Dendritic cell treated with granulocyte-macrophage colony-stimulating factor and Interleukin-4, amounts not matched to agents 40 ng/mL and 50 ng/mL, for 4 days (primary cell): ENCODE results near the gene MYO9A.
"Not testable (repeated sequence)": the region's sequence is repeated elsewhere in the genome, so short reads cannot be mapped to it uniquely, and the experiment has no call there.

Source experiments
- H3K27ac Mint-ChIP-seq: one replicate; pipeline ENCODE4 v1.8.0; 2022; ENCODE audit warnings: mild to moderate bottlenecking, mixed read lengths
- H3K27me3 Mint-ChIP-seq: one replicate; pipeline ENCODE4 v1.8.0; 2022; ENCODE audit warnings: mild to moderate bottlenecking, mixed read lengths
- H3K36me3 Mint-ChIP-seq: one replicate; pipeline ENCODE4 v1.8.0; 2022; ENCODE audit warnings: low read depth, mixed read lengths
- H3K4me1 Mint-ChIP-seq: one replicate; pipeline ENCODE4 v1.8.0; 2022; ENCODE audit warnings: low read depth, mixed read lengths
- H3K4me3 Mint-ChIP-seq: one replicate; pipeline ENCODE4 v1.8.0; 2022; ENCODE audit warnings: mild to moderate bottlenecking, moderate library complexity, mixed read lengths
- H3K9me3 Mint-ChIP-seq: one replicate; pipeline ENCODE4 v1.8.0; 2022; ENCODE audit warnings: mixed read lengths
- intact Hi-C: fragments of 100-400 bp; cut with micrococcal nuclease; formaldehyde crosslinking; loops from one replicate; pipeline ENCODE4 v1.15.0; 2022

Gene MYO9A

GRCh38 chr15:72127724-72128322, 9.9 kb upstream of the MYO9A start:
- no peaks in the 10 kb centered on the region for H3K36me3 Mint-ChIP-seq
- no peak overlapping the region for H3K27ac Mint-ChIP-seq
- no peak overlapping the region for H3K4me3 Mint-ChIP-seq
- no peaks in the 10 kb centered on the region for H3K9me3 Mint-ChIP-seq
- H3K27me3 Mint-ChIP-seq = no peaks in the 10 kb centered on the region
- intact Hi-C loops = no loop called here
- no peaks in the 10 kb centered on the region for H3K4me1 Mint-ChIP-seq

DNA sequence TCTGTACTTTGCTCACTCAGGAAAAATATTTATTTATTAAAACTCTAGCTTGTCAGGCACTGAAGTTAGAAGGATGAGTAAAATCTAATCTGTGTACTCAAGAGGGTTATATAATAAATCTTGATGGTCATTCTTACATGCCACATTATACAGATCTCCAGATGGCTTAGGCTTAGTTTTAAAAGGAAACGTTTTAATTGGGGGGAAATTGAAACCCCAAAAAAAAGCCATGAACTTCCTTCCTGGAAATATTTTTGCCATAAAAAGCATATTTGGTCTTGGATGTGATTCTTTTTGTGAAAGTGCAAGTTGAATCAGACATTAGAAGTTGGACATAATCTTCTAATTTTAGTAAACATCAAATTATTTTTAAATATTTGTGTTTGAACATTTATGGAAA, 6.3 kb upstream of the MYO9A start:
- H3K36me3 Mint-ChIP-seq = no peaks in the 10 kb centered on the region

DNA sequence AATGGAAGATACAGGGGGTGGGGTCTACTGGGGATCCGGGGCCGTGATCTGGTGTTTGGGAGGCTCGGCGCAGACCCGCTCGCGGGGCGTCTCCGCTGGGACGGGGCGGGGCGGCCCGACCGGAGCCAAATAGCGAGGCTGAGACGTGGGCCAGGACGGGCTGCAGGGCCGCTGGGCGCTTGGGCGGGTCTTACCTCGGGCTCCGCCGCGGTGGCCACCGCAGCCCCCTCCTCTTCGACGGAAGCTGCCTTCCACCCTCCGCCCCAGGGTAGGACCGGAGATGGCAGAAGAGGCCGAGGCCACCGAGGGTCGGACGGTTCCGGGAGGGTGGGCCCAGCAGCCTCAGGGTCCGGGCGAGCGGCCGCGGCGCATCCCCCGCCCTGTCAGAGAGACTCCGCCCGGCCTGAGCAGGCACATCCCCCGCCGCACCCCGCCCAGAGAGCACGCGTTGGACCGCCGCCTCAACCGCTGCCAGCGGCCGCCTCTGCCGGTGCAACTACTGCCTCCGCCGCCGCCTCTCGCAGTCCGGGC, 399 bp downstream of the MYO9A start:
- intact Hi-C loops = loop anchor here (10.0 kb wide), 1 partner anchor 1517 kb away; the partner anchor contains the start of gene NPTN
- Mint-ChIP-seq H3K27ac (peak overlapping the region; percentile 99), H3K4me1 (peaks cover 38% of the 10 kb centered on the region), H3K4me3 (peak overlapping the region; percentile 91), H3K9me3 (no peaks in the 10 kb centered on the region), H3K27me3 (no peaks in the 10 kb centered on the region), H3K36me3 (peaks cover 18% of the 10 kb centered on the region)

More for the DNA sequence above, 6.3 kb upstream of the MYO9A start:
- Mint-ChIP-seq H3K27ac (no peak overlapping the region), H3K9me3 (no peaks in the 10 kb centered on the region), H3K27me3 (no peaks in the 10 kb centered on the region), H3K4me1 (peaks cover 5% of the 10 kb centered on the region), H3K4me3 (no peak overlapping the region)
- intact Hi-C loops = no loop called here

- no peaks in the 10 kb centered on the region for H3K9me3 Mint-ChIP-seq
- intact Hi-C loops = loop anchor here (10.0 kb wide), 1 partner anchor 1518 kb away; the partner anchor contains the start of gene NPTN
- H3K27ac Mint-ChIP-seq = peak overlapping the region; percentile 99
- no peaks in the 10 kb centered on the region for H3K27me3 Mint-ChIP-seq
- peaks cover 38% of the 10 kb centered on the region for H3K4me1 Mint-ChIP-seq
- peaks cover 18% of the 10 kb centered on the region for H3K36me3 Mint-ChIP-seq
- H3K4me3 Mint-ChIP-seq = peak overlapping the region; percentile 91
Measured at GRCh38 chr15:72116731-72117485, 1.0 kb downstream of the MYO9A start.

DNA sequence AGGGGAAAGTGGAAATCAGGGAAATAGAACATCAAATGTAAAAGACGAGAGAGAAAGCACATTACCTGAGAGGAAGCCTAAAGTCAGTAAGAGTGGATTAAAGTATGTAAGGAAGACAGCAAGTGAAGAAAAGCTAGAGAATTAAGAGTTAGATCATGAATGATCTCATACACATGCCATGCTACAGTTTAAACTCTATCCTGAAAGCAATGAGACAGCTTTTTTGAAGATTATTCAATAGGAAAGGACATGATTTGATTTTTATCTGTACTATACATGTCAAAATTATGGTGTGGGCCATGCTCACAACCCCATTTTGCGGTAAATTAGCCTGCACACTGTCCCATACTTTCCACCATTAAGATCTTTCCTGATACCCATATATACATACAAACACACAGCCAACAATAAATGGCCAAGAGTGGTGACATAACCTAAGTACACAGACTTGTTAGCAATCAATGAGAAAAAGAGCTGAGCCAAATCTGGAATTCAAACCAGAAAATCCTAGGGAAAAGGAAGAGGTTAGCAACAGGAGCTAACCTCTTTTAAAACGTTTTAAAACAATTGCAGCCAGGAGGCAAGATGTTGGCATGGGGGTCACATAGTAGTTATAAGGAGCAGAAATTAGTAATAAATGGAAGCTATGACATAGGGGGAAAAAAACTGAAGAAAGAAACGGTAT, 4.5 kb downstream of the MYO9A start:
- peaks cover 13% of the 10 kb centered on the region for H3K36me3 Mint-ChIP-seq
- H3K27me3 Mint-ChIP-seq = no peaks in the 10 kb centered on the region
- H3K27ac Mint-ChIP-seq = no peak overlapping the region
- H3K4me1 Mint-ChIP-seq = peaks cover 26% of the 10 kb centered on the region
- intact Hi-C loops = loop anchor here (10.0 kb wide), 1 partner anchor 1521 kb away; the partner anchor contains the start of gene NPTN
- H3K9me3 Mint-ChIP-seq = no peaks in the 10 kb centered on the region
- no peak overlapping the region for H3K4me3 Mint-ChIP-seq

- intact Hi-C loops = loop anchor here (10.0 kb wide), 1 partner anchor 1522 kb away; the partner anchor contains the start of gene NPTN
- no peak overlapping the region for H3K27ac Mint-ChIP-seq
- no peaks in the 10 kb centered on the region for H3K27me3 Mint-ChIP-seq
- no peaks in the 10 kb centered on the region for H3K9me3 Mint-ChIP-seq
- no peak overlapping the region for H3K4me3 Mint-ChIP-seq
- peaks cover 8% of the 10 kb centered on the region for H3K36me3 Mint-ChIP-seq
- peaks cover 24% of the 10 kb centered on the region for H3K4me1 Mint-ChIP-seq
Measured at GRCh38 chr15:72112805-72113204, 5.1 kb downstream of the MYO9A start.

- H3K27ac Mint-ChIP-seq = no peak overlapping the region
- peaks cover 4% of the 10 kb centered on the region for H3K36me3 Mint-ChIP-seq
- no peak overlapping the region for H3K4me3 Mint-ChIP-seq
- H3K4me1 Mint-ChIP-seq = peaks cover 24% of the 10 kb centered on the region
- H3K9me3 Mint-ChIP-seq = no peaks in the 10 kb centered on the region
- no peaks in the 10 kb centered on the region for H3K27me3 Mint-ChIP-seq
- intact Hi-C loops = loop anchor here (10.0 kb wide), 1 partner anchor 1523 kb away; the partner anchor contains the start of gene NPTN
Measured at GRCh38 chr15:72112116-72112515, 5.8 kb downstream of the MYO9A start.

DNA sequence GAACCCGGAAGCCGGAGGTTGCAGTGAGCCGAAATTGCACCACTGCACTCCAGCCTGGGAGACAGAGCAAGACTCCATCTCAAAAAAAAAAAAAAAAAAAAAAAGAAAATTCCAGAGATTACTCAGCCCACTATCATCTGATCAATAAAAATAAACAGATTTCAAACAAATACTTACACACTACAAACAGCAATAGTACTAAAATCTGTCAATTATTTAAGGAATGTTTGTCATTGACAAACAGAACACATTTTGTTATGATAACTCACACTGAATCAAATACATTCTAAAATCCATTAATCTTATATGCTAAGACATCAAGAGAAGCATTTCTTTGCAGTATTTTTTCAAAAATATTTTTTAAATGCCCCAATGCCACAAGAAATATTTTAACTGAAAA, 7.6 kb downstream of the MYO9A start:
- Mint-ChIP-seq H3K9me3 (no peaks in the 10 kb centered on the region), H3K4me1 (peaks cover 14% of the 10 kb centered on the region), H3K27ac (no peak overlapping the region), H3K36me3 (no peaks in the 10 kb centered on the region), H3K27me3 (no peaks in the 10 kb centered on the region), H3K4me3 (no peak overlapping the region)
- intact Hi-C loops = loop anchor here (10.0 kb wide), 1 partner anchor 1524 kb away; the partner anchor contains the start of gene NPTN

DNA sequence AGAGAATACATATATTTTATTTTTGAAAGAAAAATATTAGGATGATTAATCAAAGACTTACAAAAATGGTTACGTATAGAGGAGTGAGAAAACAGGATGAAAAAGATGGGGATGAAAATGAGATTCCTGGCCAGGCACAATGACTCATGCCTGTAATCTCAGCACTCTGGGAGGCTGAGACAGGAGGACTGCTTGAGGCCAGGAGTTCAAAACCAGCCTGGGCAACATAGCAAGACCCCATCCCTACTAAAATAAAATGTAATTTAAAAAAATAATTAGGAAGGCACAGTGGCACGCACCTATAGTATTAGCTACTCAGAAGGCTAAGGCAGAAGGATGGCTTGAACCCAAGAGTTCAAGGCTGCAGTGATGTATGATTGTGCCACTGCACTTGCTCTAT, 11.9 kb downstream of the MYO9A start:
- H3K27ac Mint-ChIP-seq = no peak overlapping the region
- H3K36me3 Mint-ChIP-seq = no peaks in the 10 kb centered on the region
- H3K27me3 Mint-ChIP-seq = no peaks in the 10 kb centered on the region
- H3K4me1 Mint-ChIP-seq = peaks cover 21% of the 10 kb centered on the region
- peaks cover 17% of the 10 kb centered on the region for H3K9me3 Mint-ChIP-seq
- no peak overlapping the region for H3K4me3 Mint-ChIP-seq
- intact Hi-C loops = no loop called here

GRCh38 chr15:72105111-72105510, 12.8 kb downstream of the MYO9A start:
- Mint-ChIP-seq H3K27ac (no peak overlapping the region), H3K4me1 (peaks cover 21% of the 10 kb centered on the region), H3K4me3 (no peak overlapping the region), H3K27me3 (no peaks in the 10 kb centered on the region), H3K9me3 (peaks cover 17% of the 10 kb centered on the region), H3K36me3 (peaks cover 2% of the 10 kb centered on the region)
- intact Hi-C loops = no loop called here

DNA sequence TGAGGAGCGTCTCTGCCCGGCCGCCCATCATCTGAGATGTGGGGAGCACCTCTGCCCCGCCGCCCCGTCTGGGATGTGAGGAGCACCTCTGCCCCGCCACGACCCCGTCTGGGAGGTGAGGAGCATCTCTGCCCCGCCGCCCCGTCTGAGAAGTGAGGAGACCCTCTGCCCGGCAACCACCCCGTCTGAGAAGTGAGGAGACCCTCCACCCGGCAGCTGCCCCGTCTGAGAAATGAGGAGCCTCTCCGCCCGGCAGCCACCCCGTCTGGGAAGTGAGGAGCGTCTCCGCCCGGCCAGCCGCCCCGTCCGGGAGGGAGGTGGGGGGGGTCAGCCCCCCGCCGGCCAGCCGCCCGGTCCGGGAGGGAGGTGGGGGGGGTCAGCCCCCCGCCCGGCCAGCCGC, 17.4 kb downstream of the MYO9A start:
- H3K27ac Mint-ChIP-seq, H3K27me3 Mint-ChIP-seq, intact Hi-C loops, H3K4me3 Mint-ChIP-seq: not testable (repeated sequence)
- Mint-ChIP-seq H3K4me1 (peaks cover 25% of the 10 kb centered on the region), H3K9me3 (peaks cover 17% of the 10 kb centered on the region), H3K36me3 (peaks cover 15% of the 10 kb centered on the region)

GRCh38 chr15:72099155-72099554, 18.8 kb downstream of the MYO9A start:
- H3K9me3 Mint-ChIP-seq = peaks cover 17% of the 10 kb centered on the region
- no peak overlapping the region for H3K27ac Mint-ChIP-seq
- peaks cover 15% of the 10 kb centered on the region for H3K4me1 Mint-ChIP-seq
- no peaks in the 10 kb centered on the region for H3K27me3 Mint-ChIP-seq
- peaks cover 15% of the 10 kb centered on the region for H3K36me3 Mint-ChIP-seq
- H3K4me3 Mint-ChIP-seq = no peak overlapping the region
- intact Hi-C loops = no loop called here

DNA sequence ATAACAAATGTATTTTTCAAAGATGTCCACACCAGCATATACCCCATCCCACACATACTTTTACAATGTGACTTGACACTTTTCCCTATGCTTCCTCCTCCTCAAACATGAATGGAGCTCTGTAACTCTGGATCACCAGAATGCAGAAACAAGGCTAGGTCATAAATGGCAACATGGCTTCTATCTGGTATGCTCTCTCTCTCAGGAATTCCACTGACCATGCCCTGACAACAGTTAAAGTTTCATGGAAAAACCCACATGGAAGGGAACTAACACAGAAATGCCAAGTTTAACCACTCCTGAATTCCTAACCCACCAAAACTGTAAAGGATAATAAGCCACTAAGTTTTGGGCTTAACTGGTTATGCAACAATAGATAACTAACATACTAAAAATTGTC, 19.9 kb downstream of the MYO9A start:
- Mint-ChIP-seq H3K4me1 (peaks cover 9% of the 10 kb centered on the region), H3K27ac (no peak overlapping the region), H3K36me3 (peaks cover 15% of the 10 kb centered on the region), H3K27me3 (no peaks in the 10 kb centered on the region), H3K9me3 (peaks cover 9% of the 10 kb centered on the region), H3K4me3 (no peak overlapping the region)
- intact Hi-C loops = no loop called here

DNA sequence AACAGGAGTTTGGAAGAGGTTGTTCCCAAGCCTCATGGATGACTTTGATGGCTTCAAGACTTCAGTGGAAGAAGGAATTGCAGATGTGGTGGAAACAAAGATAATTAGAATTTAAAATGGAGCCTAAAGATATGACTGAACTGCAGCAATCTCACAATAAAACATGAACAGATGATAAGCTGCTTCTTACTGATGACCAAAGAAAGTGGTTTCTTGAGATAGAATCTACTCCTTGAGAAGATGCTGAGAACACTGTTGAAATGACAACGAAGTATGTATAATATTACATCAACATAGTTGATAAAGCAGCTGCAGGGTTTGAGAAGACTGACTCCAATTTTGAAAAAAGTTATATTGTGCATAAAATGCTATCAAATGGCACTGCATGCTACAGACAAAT, 21.2 kb downstream of the MYO9A start:
- Mint-ChIP-seq H3K27ac (no peak overlapping the region), H3K27me3 (no peaks in the 10 kb centered on the region), H3K4me3 (no peak overlapping the region), H3K4me1 (peaks cover 9% of the 10 kb centered on the region), H3K9me3 (no peaks in the 10 kb centered on the region), H3K36me3 (peaks cover 15% of the 10 kb centered on the region)
- intact Hi-C loops = no loop called here
